Transverse colon (tissue), 3 donors: ENCODE results near the gene OR8B8.

Experiments
- POLR2A ChIP-seq: fragments of 450-650 bp; IDR thresholded peaks from one replicate; pipeline ENCODE4 v1.6.1; 2016; ENCODE audit warnings: antibody characterized with exemption, mild to moderate bottlenecking, moderate library complexity
- TF ChIP-seq, protein P1 (sequence below), 5 experiments: fragments of 200-600 bp in 3 of 5; fragments of 450-650 bp in 2 of 5; sonication (generic) in 3 of 5; IDR thresholded peaks; 1 replicate in 2 of 5; 2 replicates in 3 of 5; pipeline ENCODE4 v1.5.1; 2016 to 2017; ENCODE audit warnings: antibody characterized with exemption in 5 of 5, inconsistent platforms in 3 of 5, mild to moderate bottlenecking in 2 of 5, moderate library complexity in 1 of 5

GRCh38 chr11:124470561-124471227 lies 25.2 kb upstream of the OR8B8 start:
- TF ChIP-seq, protein P1, sequence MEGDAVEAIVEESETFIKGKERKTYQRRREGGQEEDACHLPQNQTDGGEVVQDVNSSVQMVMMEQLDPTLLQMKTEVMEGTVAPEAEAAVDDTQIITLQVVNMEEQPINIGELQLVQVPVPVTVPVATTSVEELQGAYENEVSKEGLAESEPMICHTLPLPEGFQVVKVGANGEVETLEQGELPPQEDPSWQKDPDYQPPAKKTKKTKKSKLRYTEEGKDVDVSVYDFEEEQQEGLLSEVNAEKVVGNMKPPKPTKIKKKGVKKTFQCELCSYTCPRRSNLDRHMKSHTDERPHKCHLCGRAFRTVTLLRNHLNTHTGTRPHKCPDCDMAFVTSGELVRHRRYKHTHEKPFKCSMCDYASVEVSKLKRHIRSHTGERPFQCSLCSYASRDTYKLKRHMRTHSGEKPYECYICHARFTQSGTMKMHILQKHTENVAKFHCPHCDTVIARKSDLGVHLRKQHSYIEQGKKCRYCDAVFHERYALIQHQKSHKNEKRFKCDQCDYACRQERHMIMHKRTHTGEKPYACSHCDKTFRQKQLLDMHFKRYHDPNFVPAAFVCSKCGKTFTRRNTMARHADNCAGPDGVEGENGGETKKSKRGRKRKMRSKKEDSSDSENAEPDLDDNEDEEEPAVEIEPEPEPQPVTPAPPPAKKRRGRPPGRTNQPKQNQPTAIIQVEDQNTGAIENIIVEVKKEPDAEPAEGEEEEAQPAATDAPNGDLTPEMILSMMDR (IDR thresholded peaks at IDR 0.05): no peak
- TF ChIP-seq POLR2A: no peak
